K562 (cell line): ENCODE measurements around the gene ELF1.

ENCODE experiments used
- BMI1 ChIP-seq: fragments of 150-350 bp; IDR thresholded peaks from 2 replicates; pipeline ENCODE4 v1.6.1; 2014; ENCODE audit warnings: low read length
- HMGXB4 ChIP-seq: sonication (generic); formaldehyde crosslinking; IDR thresholded peaks from 2 replicates; pipeline ENCODE4 v1.8.1; 2023; ENCODE audit warnings: mild to moderate bottlenecking, missing genetic modification reagents
- LCOR ChIP-seq: sonication (generic); formaldehyde crosslinking; IDR thresholded peaks from 2 replicates; pipeline ENCODE4 v1.8.0; 2022; ENCODE audit warnings: mild to moderate bottlenecking, missing genetic modification reagents
- PHF8 ChIP-seq: fragments of 200-600 bp; sonication (generic); IDR thresholded peaks from 2 replicates; pipeline ENCODE4 v1.6.1; 2012; ENCODE audit warnings: mixed run types, mild to moderate bottlenecking, inconsistent platforms, low read length, moderate library complexity, borderline replicate concordance
- SIN3A ChIP-seq, 2 experiments: fragments of 150-350 bp in 1 of 2; IDR thresholded peaks; 2 replicates each; pipeline ENCODE4 v1.6.1; 2011 to 2016; ENCODE audit warnings: borderline replicate concordance in 2 of 2, low read depth in 2 of 2, low read length in 2 of 2, mild to moderate bottlenecking in 2 of 2, moderate library complexity in 2 of 2; ENCODE audit not compliant: control insufficient read depth in 1 of 2
- TAF1 ChIP-seq: IDR thresholded peaks from 2 replicates; pipeline ENCODE4 v1.6.1; 2011; ENCODE audit warnings: mild to moderate bottlenecking, low read length, moderate library complexity; ENCODE audit not compliant: insufficient read depth, control insufficient read depth, severe bottlenecking; ENCODE audit errors: extremely low read depth

GRCh38 chr13:40981361-40981760 is 37.8 kb downstream of the ELF1 start:
- no peak for TF ChIP-seq HMGXB4 (CRISPR knock-in tag)
- no peak for TF ChIP-seq BMI1
- no peak for TF ChIP-seq SIN3A (IDR thresholded peaks at IDR 0.05; ENCODE audit: borderline replicate concordance in 2 of 2, control insufficient read depth in 1 of 2, low read depth in 2 of 2, low read length in 2 of 2)
- no peak for TF ChIP-seq TAF1
- TF ChIP-seq LCOR = no peak
- TF ChIP-seq PHF8 = no peak
